Uterus (tissue), 2 donors: ENCODE data around the gene ZNF682.

Source experiments
- POLR2A ChIP-seq, 2 donors: fragments of 450-650 bp; IDR thresholded peaks; one replicate each; pipeline ENCODE4 v1.6.1; 2016; ENCODE audit warnings: antibody characterized with exemption in 2 of 2, mild to moderate bottlenecking in 1 of 2, moderate library complexity in 1 of 2
- TF ChIP-seq, protein P1 (sequence below), 4 experiments: fragments of 200-600 bp in 2 of 4; fragments of 450-650 bp in 2 of 4; sonication (generic) in 2 of 4; IDR thresholded peaks; one replicate each; pipeline ENCODE4 v1.5.1; 2016 to 2019; ENCODE audit warnings: antibody characterized with exemption in 4 of 4, mild to moderate bottlenecking in 2 of 4, moderate library complexity in 1 of 4

DNA sequence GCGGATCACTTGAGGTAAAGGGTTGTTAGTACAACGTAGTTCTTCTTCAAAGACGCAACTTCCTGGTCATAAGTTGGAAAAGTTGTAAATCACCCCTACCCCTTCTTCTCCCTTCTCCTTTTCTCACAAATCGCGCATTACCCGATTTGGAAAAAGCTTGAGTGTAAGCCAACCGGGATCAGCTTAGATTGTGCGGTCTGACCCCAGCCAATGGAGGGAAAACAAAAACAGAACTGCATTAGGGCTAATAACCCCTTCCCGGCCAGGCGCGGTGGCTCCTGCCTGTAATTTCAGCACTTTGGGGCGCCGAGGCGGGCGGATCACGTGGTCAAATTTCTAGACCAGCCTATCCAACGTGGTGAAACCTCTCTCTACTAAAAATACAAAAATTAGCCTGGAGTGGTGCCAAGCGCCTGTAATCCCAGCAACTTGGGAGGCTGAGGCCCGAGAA is 39.3 kb upstream of the ZNF682 start:
- TF ChIP-seq, protein P1, sequence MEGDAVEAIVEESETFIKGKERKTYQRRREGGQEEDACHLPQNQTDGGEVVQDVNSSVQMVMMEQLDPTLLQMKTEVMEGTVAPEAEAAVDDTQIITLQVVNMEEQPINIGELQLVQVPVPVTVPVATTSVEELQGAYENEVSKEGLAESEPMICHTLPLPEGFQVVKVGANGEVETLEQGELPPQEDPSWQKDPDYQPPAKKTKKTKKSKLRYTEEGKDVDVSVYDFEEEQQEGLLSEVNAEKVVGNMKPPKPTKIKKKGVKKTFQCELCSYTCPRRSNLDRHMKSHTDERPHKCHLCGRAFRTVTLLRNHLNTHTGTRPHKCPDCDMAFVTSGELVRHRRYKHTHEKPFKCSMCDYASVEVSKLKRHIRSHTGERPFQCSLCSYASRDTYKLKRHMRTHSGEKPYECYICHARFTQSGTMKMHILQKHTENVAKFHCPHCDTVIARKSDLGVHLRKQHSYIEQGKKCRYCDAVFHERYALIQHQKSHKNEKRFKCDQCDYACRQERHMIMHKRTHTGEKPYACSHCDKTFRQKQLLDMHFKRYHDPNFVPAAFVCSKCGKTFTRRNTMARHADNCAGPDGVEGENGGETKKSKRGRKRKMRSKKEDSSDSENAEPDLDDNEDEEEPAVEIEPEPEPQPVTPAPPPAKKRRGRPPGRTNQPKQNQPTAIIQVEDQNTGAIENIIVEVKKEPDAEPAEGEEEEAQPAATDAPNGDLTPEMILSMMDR (IDR thresholded peaks at IDR 0.05): no peak
- TF ChIP-seq POLR2A (IDR thresholded peaks at IDR 0.05): no peak
